Measurements from ENCODE around the gene H3-3A.

- TF ChIP-seq CTCF (IDR thresholded peaks at IDR 0.05) (no peak), POLR2A (IDR thresholded peaks at IDR 0.05) (no peak)
Observed at GRCh38 chr1:226069811-226070489, 7.4 kb downstream of the H3-3A start.

Measured in uterus (tissue), 2 donors.